ENCODE results near the gene SRRM3. TPM values are rescaled to one million over a fixed set of nuclear protein-coding genes. Genes with fewer than 3 reads are reported as not detected.
"Not testable (repeated sequence)": the region's sequence is repeated elsewhere in the genome, so short reads cannot be mapped to it uniquely, and the experiment has no call there.

SRRM3 gene
- total and polyA plus RNA-seq, 12 donors = 5.6 to 140 (median 33.3) TPM

DNA sequence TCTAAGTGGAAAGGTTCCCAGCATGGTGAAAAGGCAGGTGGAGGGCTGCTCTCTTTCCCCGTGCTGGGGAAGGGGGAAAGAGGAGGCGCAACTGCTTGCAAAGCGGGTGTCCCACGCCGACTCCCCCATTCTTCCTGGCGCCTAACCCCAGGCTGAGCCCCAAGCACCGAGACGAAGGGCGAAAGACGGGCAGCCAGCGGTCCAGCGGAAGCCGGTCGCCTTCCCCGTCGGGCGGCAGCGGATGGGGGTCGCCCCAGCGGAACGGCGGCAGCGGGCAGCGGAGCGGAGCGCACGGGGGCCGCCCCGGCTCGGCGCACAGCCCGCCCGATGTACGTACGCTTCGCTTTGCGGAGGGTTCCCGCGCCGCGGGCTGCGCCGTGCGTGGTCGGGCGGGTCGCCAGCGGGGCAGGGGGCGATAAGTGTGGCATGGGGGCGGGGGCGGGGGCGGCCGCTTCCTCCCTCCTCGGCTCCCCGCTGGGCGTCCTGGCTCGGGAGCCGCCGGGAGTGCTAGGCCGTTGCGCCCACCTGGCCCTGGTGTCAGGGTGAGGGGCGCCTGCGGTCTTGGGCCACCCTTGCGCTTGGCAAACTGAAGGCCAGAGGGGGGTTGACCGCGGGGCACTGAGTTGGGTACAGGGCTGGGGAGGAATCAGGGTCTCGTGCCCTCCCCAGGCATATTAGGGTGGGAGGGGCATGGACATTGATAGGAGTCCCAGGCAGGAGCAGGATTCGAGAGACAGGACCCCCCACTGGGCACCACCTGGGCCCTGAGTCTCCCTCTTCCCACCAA is 65.6 kb downstream of the SRRM3 start:
- intact Hi-C loops (cut with DNase I) = no loop called here
- H3K27ac ChIP-seq = no peak overlapping the region
- no peak for DNase-seq
- H3K27me3 ChIP-seq = peaks cover 11% of the 10 kb centered on the region
- H3K4me1 ChIP-seq (replicated peaks in 1 of 2) = peaks cover 9% of the 10 kb centered on the region in 2 donors
- no peaks in the 10 kb centered on the region for H3K36me3 ChIP-seq (replicated peaks in 1 of 2)
- TF ChIP-seq POLR2A (IDR thresholded peaks at IDR 0.05) = no peak
- no peak for TF ChIP-seq CTCF (IDR thresholded peaks at IDR 0.05)
- H3K4me3 ChIP-seq = peak overlapping the region in 1 of 4 donors; percentile 48
- 3 to 33% (median 9%) methylated on average over 8 to 68 of the region's 68 CpGs for whole genome bisulfite sequencing, 4 donors
- H3K9me3 ChIP-seq (replicated peaks in 1 of 3) = no peaks in the 10 kb centered on the region

DNA sequence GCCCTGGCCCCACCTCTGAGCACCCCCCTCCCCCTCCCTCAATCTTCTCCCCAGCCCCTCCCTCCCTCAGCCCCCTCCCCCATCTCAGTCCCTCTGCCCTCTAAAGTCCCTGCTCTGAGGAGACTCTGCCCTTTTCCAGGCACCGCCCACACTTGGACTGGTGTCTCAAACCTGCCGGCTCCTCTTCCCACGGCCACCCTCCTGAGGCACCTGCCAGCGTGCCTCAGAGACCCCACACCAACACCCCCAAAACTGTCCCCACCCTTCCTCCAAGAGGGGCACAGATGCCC is 66.1 kb downstream of the SRRM3 start:
- Histone ChIP-seq H3K36me3 (replicated peaks in 1 of 2) (no peaks in the 10 kb centered on the region), H3K4me3 (no peak overlapping the region), H3K27me3 (peaks cover 11% of the 10 kb centered on the region), H3K4me1 (replicated peaks in 1 of 2) (peaks cover 9% of the 10 kb centered on the region in 2 donors), H3K9me3 (replicated peaks in 1 of 3) (no peaks in the 10 kb centered on the region), H3K27ac (no peak overlapping the region)
- 14 to 50% (median 24%) methylated on average over 4 of the region's 4 CpGs for WGBS, 4 donors
- no peak for DNase-seq
- intact Hi-C loops (cut with DNase I) = no loop called here
- TF ChIP-seq CTCF (IDR thresholded peaks at IDR 0.05) (no peak), POLR2A (IDR thresholded peaks at IDR 0.05) (no peak)

DNA sequence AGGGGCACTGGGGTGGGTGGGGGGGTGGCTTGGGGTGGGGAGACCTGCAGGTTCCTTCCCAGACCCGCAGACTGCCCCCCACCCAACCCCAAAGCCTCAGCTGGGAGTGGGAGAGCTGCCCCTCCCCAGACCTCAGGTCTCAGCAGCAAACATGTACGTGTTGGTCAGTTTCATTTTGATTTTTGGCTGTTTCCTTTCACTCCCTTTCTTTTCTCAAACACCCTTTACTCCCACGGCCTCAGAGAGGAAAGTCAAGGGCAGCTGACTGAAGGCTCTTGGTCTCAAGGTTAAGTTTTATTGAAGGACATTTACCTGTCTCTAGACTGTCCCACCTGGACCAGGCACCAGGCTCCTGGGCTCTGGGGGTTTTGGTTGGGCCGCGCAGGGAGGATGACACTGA is 66.7 kb downstream of the SRRM3 start:
- no peaks in the 10 kb centered on the region for H3K36me3 ChIP-seq (replicated peaks in 1 of 2)
- peaks cover 9% of the 10 kb centered on the region in 2 donors for H3K4me1 ChIP-seq (replicated peaks in 1 of 2)
- H3K9me3 ChIP-seq (replicated peaks in 1 of 3) = no peaks in the 10 kb centered on the region
- intact Hi-C loops (cut with DNase I) = no loop called here
- peaks cover 11% of the 10 kb centered on the region for H3K27me3 ChIP-seq
- H3K27ac ChIP-seq = no peak overlapping the region
- no peak overlapping the region for H3K4me3 ChIP-seq
- TF ChIP-seq POLR2A (IDR thresholded peaks at IDR 0.05) = no peak
- TF ChIP-seq CTCF (IDR thresholded peaks at IDR 0.05) = no peak
- no peak for DNase-seq
- 37 to 61% (median 54%) methylated on average over 4 to 5 of the region's 5 CpGs for WGBS, 4 donors

GRCh38 chr7:76269895-76270294 is 68.2 kb downstream of the SRRM3 start:
- peaks cover 11% of the 10 kb centered on the region for H3K27me3 ChIP-seq
- no peak overlapping the region for H3K27ac ChIP-seq

GRCh38 chr7:76271384-76271783 is 69.7 kb downstream of the SRRM3 start:
- H3K27me3 ChIP-seq = peaks cover 11% of the 10 kb centered on the region
- H3K4me3 ChIP-seq; H3K36me3 ChIP-seq (replicated peaks in 1 of 2); intact Hi-C loops (cut with DNase I); H3K4me1 ChIP-seq (replicated peaks in 1 of 2); DNase-seq; H3K9me3 ChIP-seq (replicated peaks in 1 of 3); H3K27ac ChIP-seq: not testable (repeated sequence)
- WGBS, 4 donors = 75 to 88% (median 86%) methylated on average over 2 of the region's 2 CpGs

More at GRCh38 chr7:76269895-76270294, 68.2 kb downstream of the SRRM3 start:
- Histone ChIP-seq H3K9me3 (replicated peaks in 1 of 3) (no peaks in the 10 kb centered on the region), H3K4me3 (no peak overlapping the region), H3K4me1 (replicated peaks in 1 of 2) (peaks cover 9% of the 10 kb centered on the region in 2 donors), H3K36me3 (replicated peaks in 1 of 2) (no peaks in the 10 kb centered on the region)
- no peak for DNase-seq
- no peak for TF ChIP-seq POLR2A (IDR thresholded peaks at IDR 0.05)
- intact Hi-C loops (cut with DNase I) = no loop called here
- WGBS, 4 donors = 35 to 46% (median 44%) methylated on average over 5 of the region's 5 CpGs
